Measurements from ENCODE around the gene ANKRD22.
"Not testable (repeated sequence)": the region's sequence is repeated elsewhere in the genome, so short reads cannot be mapped to it uniquely, and the experiment has no call there.

The ANKRD22 gene

DNA sequence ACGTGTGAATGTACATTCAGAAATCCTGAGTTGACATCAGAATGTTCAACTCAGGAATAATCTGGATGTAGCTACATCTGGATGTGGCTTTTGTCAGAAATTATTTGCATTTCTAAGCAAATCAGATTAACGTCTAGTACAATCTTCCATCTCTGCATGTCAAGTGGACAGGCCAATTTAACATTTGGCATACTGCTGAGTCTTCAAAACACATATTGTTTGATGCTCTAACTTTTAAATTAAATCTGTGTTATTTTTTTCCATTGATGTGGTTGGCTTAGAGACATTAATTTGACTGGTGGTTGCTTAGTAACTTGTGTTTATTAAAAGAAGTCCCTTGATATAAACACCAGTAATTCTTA, 31.8 kb upstream of the ANKRD22 start:
- H4K91ac ChIP-seq (ENCODE audit: low read depth, low read length), result no peak overlapping the region
- H3K4ac ChIP-seq (ENCODE audit: low read depth, low read length), result no peak overlapping the region
- peaks cover 0 to 3% of the 10 kb centered on the region in 2 experiments for H3K4me1 ChIP-seq (ENCODE audit: control insufficient read depth in 1 of 2, insufficient read depth in 2 of 2, low read length in 2 of 2)
- no peak overlapping the region for H2AFZ ChIP-seq (ENCODE audit: insufficient read depth, low read length, poor library complexity)
- no peak overlapping the region for H2BK5ac ChIP-seq (ENCODE audit: low read depth, low read length, poor library complexity)
- H4K8ac ChIP-seq (ENCODE audit: low read depth, low read length), result no peak overlapping the region
- peaks cover 12% of the 10 kb centered on the region for H3K27me3 ChIP-seq (ENCODE audit: insufficient read depth, low read length)
- no CpG with 5 or more reads among the region's 2 CpGs for WGBS (ENCODE audit: extremely low coverage, insufficient coverage, insufficient read length)
- no peak overlapping the region for H2BK120ac ChIP-seq (ENCODE audit: insufficient read depth, low read length, poor library complexity)
- no peak overlapping the region for H3K9ac ChIP-seq (ENCODE audit: low read length)
- no peaks in the 10 kb centered on the region for H3K79me1 ChIP-seq (ENCODE audit: low read length)
- H3K23ac ChIP-seq (ENCODE audit: low read length), result no peak overlapping the region
- H3K36me3 ChIP-seq (ENCODE audit: control insufficient read depth in 1 of 2, insufficient read depth in 2 of 2, low read length in 2 of 2), result no peaks in the 10 kb centered on the region
- H3K4me3 ChIP-seq (ENCODE audit: low read depth, low read length), result no peak overlapping the region
- H3K79me2 ChIP-seq (ENCODE audit: control insufficient read depth, insufficient read depth, low read length, poor library complexity), result no peaks in the 10 kb centered on the region
- DNase-seq, result no peak
- H3K4me2 ChIP-seq (ENCODE audit: low read length), result no peak overlapping the region
- no peak overlapping the region for H3K14ac ChIP-seq (ENCODE audit: low read length)
- no peak overlapping the region for H3K18ac ChIP-seq (ENCODE audit: low read length)
- no peak overlapping the region for H2BK12ac ChIP-seq (ENCODE audit: low read length)
- H3K27ac ChIP-seq (ENCODE audit: low read depth, low read length), result no peak overlapping the region
- H4K12ac ChIP-seq (ENCODE audit: low read depth, low read length), result no peak overlapping the region
- no peak overlapping the region for H2AK5ac ChIP-seq (ENCODE audit: low read length)
- peaks cover 2% of the 10 kb centered on the region for H3K9me3 ChIP-seq (ENCODE audit: insufficient read depth, low read depth, low read length)

GRCh38 chr10:88882646-88883447, 31.2 kb upstream of the ANKRD22 start:
- not testable (repeated sequence) for DNase-seq; H2AK5ac ChIP-seq (ENCODE audit: low read length); H3K14ac ChIP-seq (ENCODE audit: low read length); H2BK120ac ChIP-seq (ENCODE audit: insufficient read depth, low read length, poor library complexity); H3K27ac ChIP-seq (ENCODE audit: low read depth, low read length); H3K36me3 ChIP-seq (ENCODE audit: control insufficient read depth in 1 of 2, insufficient read depth in 2 of 2, low read length in 2 of 2); H3K4me1 ChIP-seq (ENCODE audit: control insufficient read depth in 1 of 2, insufficient read depth in 2 of 2, low read length in 2 of 2); H3K79me1 ChIP-seq (ENCODE audit: low read length); H2BK12ac ChIP-seq (ENCODE audit: low read length); H2AFZ ChIP-seq (ENCODE audit: insufficient read depth, low read length, poor library complexity); H3K9me3 ChIP-seq (ENCODE audit: insufficient read depth, low read depth, low read length); H4K91ac ChIP-seq (ENCODE audit: low read depth, low read length); H3K4me3 ChIP-seq (ENCODE audit: low read depth, low read length); H3K18ac ChIP-seq (ENCODE audit: low read length); H4K12ac ChIP-seq (ENCODE audit: low read depth, low read length); H4K8ac ChIP-seq (ENCODE audit: low read depth, low read length); H2BK5ac ChIP-seq (ENCODE audit: low read depth, low read length, poor library complexity); H3K9ac ChIP-seq (ENCODE audit: low read length); H3K79me2 ChIP-seq (ENCODE audit: control insufficient read depth, insufficient read depth, low read length, poor library complexity); H3K4ac ChIP-seq (ENCODE audit: low read depth, low read length); H3K4me2 ChIP-seq (ENCODE audit: low read length); H3K23ac ChIP-seq (ENCODE audit: low read length)
- no CpG with 5 or more reads among the region's 8 CpGs for WGBS (ENCODE audit: extremely low coverage, insufficient coverage, insufficient read length)
- peaks cover 12% of the 10 kb centered on the region for H3K27me3 ChIP-seq (ENCODE audit: insufficient read depth, low read length)

- Histone ChIP-seq H3K36me3 (ENCODE audit: control insufficient read depth in 1 of 2, insufficient read depth in 2 of 2, low read length in 2 of 2) (no peaks in the 10 kb centered on the region), H3K4me3 (ENCODE audit: low read depth, low read length) (no peak overlapping the region), H3K9ac (ENCODE audit: low read length) (no peak overlapping the region), H3K79me2 (ENCODE audit: control insufficient read depth, insufficient read depth, low read length, poor library complexity) (no peaks in the 10 kb centered on the region), H4K12ac (ENCODE audit: low read depth, low read length) (no peak overlapping the region), H3K4me2 (ENCODE audit: low read length) (no peak overlapping the region), H2BK120ac (ENCODE audit: insufficient read depth, low read length, poor library complexity) (no peak overlapping the region), H3K18ac (ENCODE audit: low read length) (no peak overlapping the region), H2AK5ac (ENCODE audit: low read length) (no peak overlapping the region), H3K4ac (ENCODE audit: low read depth, low read length) (no peak overlapping the region), H2AFZ (ENCODE audit: insufficient read depth, low read length, poor library complexity) (no peak overlapping the region), H2BK12ac (ENCODE audit: low read length) (no peak overlapping the region), H3K27ac (ENCODE audit: low read depth, low read length) (no peak overlapping the region), H3K14ac (ENCODE audit: low read length) (no peak overlapping the region), H3K9me3 (ENCODE audit: insufficient read depth, low read depth, low read length) (peaks cover 2% of the 10 kb centered on the region), H3K27me3 (ENCODE audit: insufficient read depth, low read length) (peaks cover 13% of the 10 kb centered on the region), H4K91ac (ENCODE audit: low read depth, low read length) (no peak overlapping the region), H3K79me1 (ENCODE audit: low read length) (no peaks in the 10 kb centered on the region), H3K4me1 (ENCODE audit: control insufficient read depth in 1 of 2, insufficient read depth in 2 of 2, low read length in 2 of 2) (peaks cover 0 to 3% of the 10 kb centered on the region in 2 experiments), H3K23ac (ENCODE audit: low read length) (no peak overlapping the region), H4K8ac (ENCODE audit: low read depth, low read length) (no peak overlapping the region), H2BK5ac (ENCODE audit: low read depth, low read length, poor library complexity) (no peak overlapping the region)
- no peak for DNase-seq
- no CpG with 5 or more reads among the region's 5 CpGs for WGBS (ENCODE audit: extremely low coverage, insufficient coverage, insufficient read length)
These were observed 30.4 kb upstream of the ANKRD22 start for GRCh38 chr10:88881922-88882645.

GRCh38 chr10:88881320-88881719, 29.7 kb upstream of the ANKRD22 start:
- H4K8ac ChIP-seq (ENCODE audit: low read depth, low read length), result no peak overlapping the region
- no peaks in the 10 kb centered on the region for H3K36me3 ChIP-seq (ENCODE audit: control insufficient read depth in 1 of 2, insufficient read depth in 2 of 2, low read length in 2 of 2)
- H3K14ac ChIP-seq (ENCODE audit: low read length), result no peak overlapping the region
- H4K91ac ChIP-seq (ENCODE audit: low read depth, low read length), result no peak overlapping the region
- H2BK120ac ChIP-seq (ENCODE audit: insufficient read depth, low read length, poor library complexity), result no peak overlapping the region
- H2BK12ac ChIP-seq (ENCODE audit: low read length), result no peak overlapping the region
- peaks cover 2% of the 10 kb centered on the region for H3K9me3 ChIP-seq (ENCODE audit: insufficient read depth, low read depth, low read length)
- H3K4ac ChIP-seq (ENCODE audit: low read depth, low read length), result no peak overlapping the region
- H3K4me1 ChIP-seq (ENCODE audit: control insufficient read depth in 1 of 2, insufficient read depth in 2 of 2, low read length in 2 of 2), result peaks cover 0 to 3% of the 10 kb centered on the region in 2 experiments
- H3K4me3 ChIP-seq (ENCODE audit: low read depth, low read length), result no peak overlapping the region
- no peak overlapping the region for H3K4me2 ChIP-seq (ENCODE audit: low read length)
- peaks cover 13% of the 10 kb centered on the region for H3K27me3 ChIP-seq (ENCODE audit: insufficient read depth, low read length)
- no peak overlapping the region for H3K18ac ChIP-seq (ENCODE audit: low read length)
- H2AFZ ChIP-seq (ENCODE audit: insufficient read depth, low read length, poor library complexity), result no peak overlapping the region
- no peak overlapping the region for H3K27ac ChIP-seq (ENCODE audit: low read depth, low read length)
- WGBS (ENCODE audit: extremely low coverage, insufficient coverage, insufficient read length), result no CpG with 5 or more reads among the region's 6 CpGs
- no peak overlapping the region for H4K12ac ChIP-seq (ENCODE audit: low read depth, low read length)
- H2AK5ac ChIP-seq (ENCODE audit: low read length), result no peak overlapping the region
- H2BK5ac ChIP-seq (ENCODE audit: low read depth, low read length, poor library complexity), result no peak overlapping the region
- H3K79me1 ChIP-seq (ENCODE audit: low read length), result no peaks in the 10 kb centered on the region
- H3K9ac ChIP-seq (ENCODE audit: low read length), result no peak overlapping the region
- DNase-seq, result no peak
- no peak overlapping the region for H3K23ac ChIP-seq (ENCODE audit: low read length)
- no peaks in the 10 kb centered on the region for H3K79me2 ChIP-seq (ENCODE audit: control insufficient read depth, insufficient read depth, low read length, poor library complexity)
